ENCODE measurements around the gene MUC6.
"Not testable (repeated sequence)": the region's sequence is repeated elsewhere in the genome, so short reads cannot be mapped to it uniquely, and the experiment has no call there.

Gene MUC6

GRCh38 chr11:1024597-1025409 is 11.7 kb downstream of the MUC6 start:
- DNase-seq (ENCODE audit: low read depth), result no peak

- DNase-seq (ENCODE audit: low read depth), result no peak
These were observed 12.5 kb downstream of the MUC6 start for GRCh38 chr11:1023811-1024596.

GRCh38 chr11:1022908-1023810 is 13.4 kb downstream of the MUC6 start:
- DNase-seq (ENCODE audit: low read depth), result no peak

- DNase-seq (ENCODE audit: low read depth), result no peak
These were observed 14.1 kb downstream of the MUC6 start for GRCh38 chr11:1022411-1022810.

- DNase-seq (ENCODE audit: low read depth), result no peak
These were observed 16.2 kb downstream of the MUC6 start for GRCh38 chr11:1020211-1020905.

- no peak for DNase-seq (ENCODE audit: low read depth)
These were observed 17.1 kb downstream of the MUC6 start for GRCh38 chr11:1019321-1019910.

- no peak for DNase-seq (ENCODE audit: low read depth)
These were observed 18.4 kb downstream of the MUC6 start for GRCh38 chr11:1018091-1018490.

GRCh38 chr11:1017269-1018005 is 19.1 kb downstream of the MUC6 start:
- no peak for DNase-seq (ENCODE audit: low read depth)

GRCh38 chr11:1016610-1017126 is 19.9 kb downstream of the MUC6 start:
- DNase-seq (ENCODE audit: low read depth), result not testable (repeated sequence)

- DNase-seq (ENCODE audit: low read depth), result no peak
These were observed 20.5 kb downstream of the MUC6 start for GRCh38 chr11:1015826-1016545.

- no peak for DNase-seq (ENCODE audit: low read depth)
These were observed 21.5 kb downstream of the MUC6 start for GRCh38 chr11:1015064-1015463.

GRCh38 chr11:1014276-1014675 is 22.2 kb downstream of the MUC6 start:
- DNase-seq (ENCODE audit: low read depth), result no peak

GRCh38 chr11:1013631-1013935 is 22.9 kb downstream of the MUC6 start:
- no peak for DNase-seq (ENCODE audit: low read depth)

- DNase-seq (ENCODE audit: low read depth), result no peak
These were observed 23.5 kb downstream of the MUC6 start for GRCh38 chr11:1012740-1013630.

- DNase-seq (ENCODE audit: low read depth), result no peak
These were observed 24.2 kb downstream of the MUC6 start for GRCh38 chr11:1012291-1012690.

GRCh38 chr11:1011320-1011698 is 25.2 kb downstream of the MUC6 start:
- DNase-seq (ENCODE audit: low read depth), result no peak

- DNase-seq (ENCODE audit: low read depth), result no peak
These were observed 25.8 kb downstream of the MUC6 start for GRCh38 chr11:1010551-1011319.

GRCh38 chr11:1009991-1010390 is 26.5 kb downstream of the MUC6 start:
- no peak for DNase-seq (ENCODE audit: low read depth)

Measured in stimulated activated CD8-positive, alpha-beta memory T cell treated with anti-CD3 and anti-CD28 coated beads, Interleukin-7, amount 100 ng/mL, for 24 hours (primary cell).